OCI-LY1 (cell line): ENCODE results near the gene TMEM132A.
"Not testable (repeated sequence)": the region's sequence is repeated elsewhere in the genome, so short reads cannot be mapped to it uniquely, and the experiment has no call there.

Source experiments
- H2AFZ ChIP-seq: fragments of 200-600 bp; sonication (generic), shearing (Covaris generic); 2 replicates; pipeline ENCODE4 v1.6.0; 2014; ENCODE audit warnings: antibody characterized with exemption, mild to moderate bottlenecking, low read length
- H3F3A ChIP-seq: fragments of 200-600 bp; sonication (generic), shearing (Covaris generic); 2 replicates; pipeline ENCODE4 v1.6.0; 2014; ENCODE audit warnings: mild to moderate bottlenecking, antibody characterized with exemption, low read length, moderate library complexity; ENCODE audit not compliant: insufficient read depth
- H3K27ac ChIP-seq: fragments of 200-600 bp; sonication (generic); 2 replicates; pipeline ENCODE4 v1.5.1; 2014; ENCODE audit warnings: low read length, mixed run types, mild to moderate bottlenecking, low read depth; ENCODE audit not compliant: poor library complexity, severe bottlenecking
- H3K27me3 ChIP-seq: fragments of 200-600 bp; sonication (generic); 2 replicates; pipeline ENCODE4 v1.6.0; 2014; ENCODE audit warnings: antibody characterized with exemption, mild to moderate bottlenecking, low read length, moderate library complexity; ENCODE audit not compliant: insufficient read depth
- H3K36me3 ChIP-seq: fragments of 200-600 bp; sonication (generic); 2 replicates; pipeline ENCODE4 v1.6.1; 2014; ENCODE audit warnings: mild to moderate bottlenecking, antibody characterized with exemption, low read length, moderate library complexity, mixed read lengths; ENCODE audit not compliant: insufficient read depth
- H3K4me1 ChIP-seq: fragments of 200-600 bp; sonication (generic); 2 replicates; pipeline ENCODE4 v1.5.1; 2014; ENCODE audit warnings: mild to moderate bottlenecking, low read length, moderate library complexity; ENCODE audit not compliant: insufficient read depth, severe bottlenecking
- H3K4me2 ChIP-seq: fragments of 200-600 bp; sonication (generic), shearing (Covaris generic); 2 replicates; pipeline ENCODE4 v1.6.1; 2014; ENCODE audit warnings: low read length
- H3K4me3 ChIP-seq: fragments of 200-600 bp; sonication (generic); 2 replicates; pipeline ENCODE4 v1.5.1; 2014; ENCODE audit warnings: low read length, low read depth, mild to moderate bottlenecking, mixed read lengths; ENCODE audit not compliant: poor library complexity, severe bottlenecking
- H3K79me2 ChIP-seq: fragments of 200-600 bp; shearing (Covaris generic); 2 replicates; pipeline ENCODE4 v1.6.1; 2016; ENCODE audit warnings: mixed run types, low read length, mixed read lengths; ENCODE audit not compliant: insufficient read depth
- H3K9ac ChIP-seq: fragments of 200-600 bp; sonication (generic), shearing (Covaris generic); 2 replicates; pipeline ENCODE4 v1.6.1; 2014; ENCODE audit warnings: mild to moderate bottlenecking, low read length, mixed read lengths
- H3K9me2 ChIP-seq: fragments of 200-600 bp; sonication (generic), shearing (Covaris generic); 2 replicates; pipeline ENCODE4 v1.6.1; 2014; ENCODE audit warnings: low read depth, mild to moderate bottlenecking, low read length, mixed read lengths
- H3K9me3 ChIP-seq: fragments of 200-600 bp; shearing (Covaris generic); 2 replicates; pipeline ENCODE4 v1.6.1; 2014; ENCODE audit warnings: low read length, mixed read lengths
- H4K20me1 ChIP-seq: fragments of 200-600 bp; sonication (generic), shearing (Covaris generic); 2 replicates; pipeline ENCODE4 v1.6.0; 2016; ENCODE audit warnings: mild to moderate bottlenecking, low read length; ENCODE audit not compliant: insufficient read depth
- EZH2 ChIP-seq: fragments of 200-600 bp; sonication (generic), shearing (Covaris generic); IDR thresholded peaks from 2 replicates; pipeline ENCODE4 v1.8.0; 2017; ENCODE audit warnings: borderline replicate concordance, mixed run types, mild to moderate bottlenecking, antibody characterized with exemption, low read length, moderate library complexity, mixed read lengths
- TF ChIP-seq, protein P1 (sequence below): fragments of 200-600 bp; sonication (generic), shearing (Covaris generic); IDR thresholded peaks from 2 replicates; pipeline ENCODE4 v1.5.1; 2017; ENCODE audit warnings: mild to moderate bottlenecking, antibody characterized with exemption, low read length, moderate library complexity, mixed read lengths

The TMEM132A gene

DNA sequence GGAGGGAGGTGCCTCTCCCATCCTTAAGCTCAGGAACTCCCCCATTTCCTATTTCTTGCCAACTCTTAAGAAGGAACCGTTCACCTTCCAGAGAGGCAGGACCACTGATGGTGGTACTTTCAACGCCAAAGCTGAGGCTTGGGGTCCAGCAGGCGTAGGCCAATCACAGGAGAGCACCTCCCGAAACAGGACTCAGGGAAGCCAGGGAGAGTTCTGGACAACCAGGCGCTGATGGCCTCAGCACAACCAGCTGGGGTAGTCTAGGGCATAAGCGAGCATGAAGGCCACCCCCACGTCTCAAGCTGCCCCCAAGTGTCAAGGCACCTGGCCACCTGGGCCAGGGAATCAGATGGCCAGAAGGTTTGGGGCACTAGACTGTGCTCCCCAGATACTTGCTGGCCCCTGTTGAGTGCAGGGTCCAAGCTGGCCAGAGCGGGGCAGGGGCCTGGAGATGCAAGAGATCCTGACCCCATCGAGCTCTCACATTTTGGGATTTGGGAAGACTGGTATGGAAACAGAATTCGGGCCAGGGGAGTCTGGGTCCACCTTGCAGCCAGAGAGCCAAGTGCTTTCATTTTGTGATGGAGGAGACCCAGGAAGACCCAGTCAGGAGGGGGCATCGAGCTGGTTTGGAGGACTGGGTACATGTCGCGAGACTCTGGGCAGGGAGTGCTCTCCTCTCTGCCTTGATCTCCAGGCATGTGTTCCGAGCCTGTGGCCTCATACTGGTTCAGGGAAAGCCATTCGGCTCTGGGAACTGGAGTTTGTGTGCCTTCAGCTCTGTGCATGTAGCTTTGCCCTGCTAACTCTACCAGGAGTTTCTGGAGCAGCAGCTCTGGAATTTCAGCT lies 48.1 kb downstream of the TMEM132A start:
- H3F3A ChIP-seq: no peaks in the 10 kb centered on the region
- no peaks in the 10 kb centered on the region for H3K79me2 ChIP-seq
- H3K9me2 ChIP-seq: no peaks in the 10 kb centered on the region
- no peak overlapping the region for H3K4me3 ChIP-seq
- H3K27me3 ChIP-seq: peaks cover 4% of the 10 kb centered on the region; the same call in 1 of the 2 replicates
- H3K27ac ChIP-seq: no peak overlapping the region
- H3K4me1 ChIP-seq: peaks cover 8% of the 10 kb centered on the region
- no peak overlapping the region for H3K4me2 ChIP-seq
- H3K9me3 ChIP-seq: no peaks in the 10 kb centered on the region; the same call in 1 of the 2 replicates
- TF ChIP-seq, protein P1, sequence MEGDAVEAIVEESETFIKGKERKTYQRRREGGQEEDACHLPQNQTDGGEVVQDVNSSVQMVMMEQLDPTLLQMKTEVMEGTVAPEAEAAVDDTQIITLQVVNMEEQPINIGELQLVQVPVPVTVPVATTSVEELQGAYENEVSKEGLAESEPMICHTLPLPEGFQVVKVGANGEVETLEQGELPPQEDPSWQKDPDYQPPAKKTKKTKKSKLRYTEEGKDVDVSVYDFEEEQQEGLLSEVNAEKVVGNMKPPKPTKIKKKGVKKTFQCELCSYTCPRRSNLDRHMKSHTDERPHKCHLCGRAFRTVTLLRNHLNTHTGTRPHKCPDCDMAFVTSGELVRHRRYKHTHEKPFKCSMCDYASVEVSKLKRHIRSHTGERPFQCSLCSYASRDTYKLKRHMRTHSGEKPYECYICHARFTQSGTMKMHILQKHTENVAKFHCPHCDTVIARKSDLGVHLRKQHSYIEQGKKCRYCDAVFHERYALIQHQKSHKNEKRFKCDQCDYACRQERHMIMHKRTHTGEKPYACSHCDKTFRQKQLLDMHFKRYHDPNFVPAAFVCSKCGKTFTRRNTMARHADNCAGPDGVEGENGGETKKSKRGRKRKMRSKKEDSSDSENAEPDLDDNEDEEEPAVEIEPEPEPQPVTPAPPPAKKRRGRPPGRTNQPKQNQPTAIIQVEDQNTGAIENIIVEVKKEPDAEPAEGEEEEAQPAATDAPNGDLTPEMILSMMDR: no peak
- H2AFZ ChIP-seq: no peak overlapping the region
- H3K9ac ChIP-seq: no peak overlapping the region
- H4K20me1 ChIP-seq: no peaks in the 10 kb centered on the region
- no peaks in the 10 kb centered on the region; the same call in 1 of the 2 replicates for H3K36me3 ChIP-seq

DNA sequence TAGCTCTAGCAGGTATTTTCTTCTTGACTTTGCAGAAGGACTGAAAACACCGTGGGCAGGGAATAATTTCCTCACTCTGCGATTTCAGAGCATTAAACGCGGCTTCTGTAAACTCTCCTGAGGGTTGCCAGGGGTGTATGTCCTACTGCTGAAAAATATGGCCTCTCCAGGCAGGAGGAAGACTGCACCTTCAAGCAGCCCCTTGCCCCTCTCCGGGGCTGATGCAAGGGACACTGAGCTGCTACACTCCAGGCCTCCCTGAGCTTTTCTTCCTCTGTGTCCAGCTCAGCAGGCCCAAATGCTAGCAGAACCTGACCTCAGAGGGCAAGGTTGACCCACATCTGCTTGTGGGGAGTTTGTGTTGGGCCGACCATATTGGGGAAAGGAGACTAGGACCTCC lies 49.4 kb downstream of the TMEM132A start:
- H3K36me3 ChIP-seq: no peaks in the 10 kb centered on the region; the same call in 1 of the 2 replicates
- no peak overlapping the region for H3K4me2 ChIP-seq
- H3K4me1 ChIP-seq: peaks cover 8% of the 10 kb centered on the region
- no peak overlapping the region for H2AFZ ChIP-seq
- H3K4me3 ChIP-seq: no peak overlapping the region
- no peaks in the 10 kb centered on the region for H3K79me2 ChIP-seq
- no peak for TF ChIP-seq EZH2
- TF ChIP-seq, protein P1: no peak
- no peaks in the 10 kb centered on the region for H4K20me1 ChIP-seq
- no peaks in the 10 kb centered on the region for H3F3A ChIP-seq
- H3K9me2 ChIP-seq: no peaks in the 10 kb centered on the region
- H3K9ac ChIP-seq: no peak overlapping the region
- no peaks in the 10 kb centered on the region for H3K9me3 ChIP-seq
- no peak overlapping the region for H3K27ac ChIP-seq
- 0 out of 2 replicates have a peak, but pooled peaks cover 4% of the 10 kb centered on the region for H3K27me3 ChIP-seq

DNA sequence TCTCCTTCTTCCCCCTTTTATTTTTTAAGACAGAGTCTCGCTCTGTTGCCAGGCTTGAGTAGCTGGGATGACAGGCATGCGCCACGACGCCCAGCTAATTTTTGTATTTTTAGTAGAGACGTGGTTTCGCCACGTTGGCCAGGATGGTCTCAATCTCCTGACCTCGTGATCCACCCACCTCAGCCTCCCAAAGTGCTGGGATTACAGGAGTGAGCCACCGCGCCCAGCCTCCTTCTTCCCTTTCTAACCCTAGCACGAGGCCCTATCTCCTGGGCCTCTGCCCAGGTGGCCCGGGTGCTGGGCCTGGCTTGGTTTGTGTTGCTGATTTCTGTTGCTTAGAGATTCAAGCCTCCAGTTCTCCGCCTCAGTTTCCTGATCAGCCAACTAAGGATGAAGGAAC lies 50.1 kb downstream of the TMEM132A start:
- not testable (repeated sequence) for H3K27me3 ChIP-seq, H2AFZ ChIP-seq, H3K36me3 ChIP-seq

DNA sequence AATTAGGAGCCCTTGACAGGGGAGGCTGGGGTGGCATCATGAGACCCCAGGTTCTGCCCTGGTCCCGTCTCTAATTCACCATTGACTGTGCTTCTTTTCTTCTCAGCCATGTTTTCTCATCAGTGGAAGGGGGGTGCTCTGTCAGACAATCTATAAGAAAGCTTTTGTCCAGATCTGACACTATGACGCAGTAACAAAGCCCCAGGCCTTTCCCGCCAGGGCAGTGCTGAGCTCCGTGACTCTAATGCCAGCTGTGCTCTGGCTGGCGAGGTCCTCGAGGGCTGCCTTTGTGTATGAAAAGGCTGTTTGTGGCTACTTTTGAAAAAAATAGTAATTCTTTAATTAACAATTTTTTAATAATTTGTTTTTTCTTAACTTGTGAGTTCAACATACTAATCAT lies 50.5 kb downstream of the TMEM132A start:
- Histone ChIP-seq H3K4me2 (no peak overlapping the region), H3K4me1 (peaks cover 8% of the 10 kb centered on the region), H3K9me3 (no peaks in the 10 kb centered on the region), H3K4me3 (no peak overlapping the region), H3K9me2 (no peaks in the 10 kb centered on the region), H3K36me3 (no peaks in the 10 kb centered on the region), H3K79me2 (no peaks in the 10 kb centered on the region), H3F3A (no peaks in the 10 kb centered on the region), H3K27ac (no peak overlapping the region), H3K9ac (no peak overlapping the region), H3K27me3 (0 out of 2 replicates have a peak, but pooled peaks cover 4% of the 10 kb centered on the region), H4K20me1 (no peaks in the 10 kb centered on the region), H2AFZ (no peak overlapping the region)
- TF ChIP-seq EZH2: no peak
- TF ChIP-seq, protein P1: no peak

More for the DNA sequence above, 50.1 kb downstream of the TMEM132A start:
- not testable (repeated sequence) for H3K9ac ChIP-seq, H3F3A ChIP-seq, H3K27ac ChIP-seq, H3K79me2 ChIP-seq, H3K9me2 ChIP-seq, H3K4me1 ChIP-seq, H3K9me3 ChIP-seq, H4K20me1 ChIP-seq, H3K4me2 ChIP-seq, H3K4me3 ChIP-seq
